GM20431 (cell line): ENCODE results near the gene SLC38A1.
"Not testable (repeated sequence)": the region's sequence is repeated elsewhere in the genome, so short reads cannot be mapped to it uniquely, and the experiment has no call there.

ENCODE experiments used
- in situ Hi-C: fragments of 300-500 bp; cut with MseI, MboI; formaldehyde crosslinking; loops from one replicate; pipeline ENCODE4 v1.15.0; 2020; ENCODE audit warnings: low sequenced_read_pairs; ENCODE audit not compliant: unreplicated experiment

The SLC38A1 gene

DNA sequence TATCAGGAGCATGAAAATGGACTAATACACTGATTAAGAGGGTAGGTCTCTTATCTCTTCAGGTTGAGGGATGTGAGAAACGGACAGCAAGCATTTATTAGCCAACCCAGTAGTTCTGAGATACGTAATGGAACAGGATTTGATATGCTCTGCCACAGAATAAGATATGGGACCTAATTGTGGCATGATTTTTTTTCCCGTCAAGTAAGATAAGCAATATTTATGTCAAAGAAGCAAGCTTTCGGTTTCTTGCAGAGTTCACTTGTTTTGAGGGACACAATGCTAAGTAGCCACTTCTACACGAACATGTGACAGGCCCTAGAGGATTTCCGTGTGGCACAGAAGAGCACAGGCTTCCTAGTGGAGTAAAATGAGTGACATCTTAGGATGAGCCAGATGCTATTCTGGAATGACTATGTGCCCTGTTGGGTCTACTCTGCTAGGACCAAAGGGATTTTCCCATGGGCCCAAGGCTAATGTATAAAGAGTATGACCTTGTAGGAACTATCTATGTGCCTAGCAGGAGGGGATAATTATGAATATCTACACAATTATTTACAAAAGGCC is 57.9 kb downstream of the SLC38A1 start:
- in situ Hi-C loops, result no loop called here

DNA sequence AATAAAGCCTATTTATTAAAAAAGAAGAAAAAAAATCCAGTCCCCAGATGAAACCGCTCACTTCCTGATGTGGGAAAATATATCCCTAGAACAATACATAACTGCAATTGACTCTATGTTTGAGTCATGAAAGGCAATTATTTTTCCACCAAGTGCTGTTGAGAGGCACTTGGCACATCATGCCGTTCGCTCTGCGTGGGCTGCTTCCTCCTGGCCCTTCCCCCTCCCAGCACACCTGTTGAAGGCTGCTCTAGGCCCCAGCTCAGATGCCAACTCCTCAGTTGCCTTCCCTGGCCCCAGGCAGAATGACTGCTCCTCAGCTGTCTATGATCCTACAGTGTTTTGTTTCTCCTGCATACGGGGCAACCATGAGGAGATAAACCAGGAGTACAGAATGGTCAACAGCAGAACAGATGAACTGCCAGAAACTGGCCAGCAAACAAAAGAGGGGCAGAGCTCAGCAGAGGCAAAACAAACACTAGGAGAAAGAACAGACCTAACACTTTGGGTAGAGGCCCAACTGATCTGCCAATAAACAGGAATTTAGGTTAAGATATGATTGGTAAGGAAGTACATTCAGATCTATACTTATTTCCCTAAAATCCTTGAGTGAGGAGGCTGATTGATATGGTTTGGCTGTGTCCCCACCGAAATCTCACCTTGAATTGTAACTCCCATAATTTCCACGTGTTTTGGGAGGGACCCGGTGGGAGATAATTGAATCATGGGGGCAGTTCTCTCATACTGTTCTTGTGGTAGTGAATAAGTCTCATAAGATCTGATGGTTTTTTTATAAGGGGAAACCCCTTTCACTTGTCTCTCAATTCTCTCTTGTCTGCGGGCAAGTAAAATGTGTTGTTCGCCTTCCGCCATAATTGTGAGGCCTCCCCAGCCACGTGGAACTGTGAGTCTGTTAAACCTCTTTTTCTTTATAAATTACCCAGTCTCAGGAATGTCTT is 58.6 kb downstream of the SLC38A1 start:
- in situ Hi-C loops, result no loop called here

- in situ Hi-C loops, result no loop called here
These were observed 59.7 kb downstream of the SLC38A1 start for GRCh38 chr12:46209170-46209569.

GRCh38 chr12:46208370-46208769 is 60.5 kb downstream of the SLC38A1 start:
- in situ Hi-C loops, result no loop called here

- in situ Hi-C loops, result no loop called here
These were observed 61.2 kb downstream of the SLC38A1 start for GRCh38 chr12:46207644-46208043.

GRCh38 chr12:46206471-46206870 is 62.4 kb downstream of the SLC38A1 start:
- in situ Hi-C loops, result no loop called here

DNA sequence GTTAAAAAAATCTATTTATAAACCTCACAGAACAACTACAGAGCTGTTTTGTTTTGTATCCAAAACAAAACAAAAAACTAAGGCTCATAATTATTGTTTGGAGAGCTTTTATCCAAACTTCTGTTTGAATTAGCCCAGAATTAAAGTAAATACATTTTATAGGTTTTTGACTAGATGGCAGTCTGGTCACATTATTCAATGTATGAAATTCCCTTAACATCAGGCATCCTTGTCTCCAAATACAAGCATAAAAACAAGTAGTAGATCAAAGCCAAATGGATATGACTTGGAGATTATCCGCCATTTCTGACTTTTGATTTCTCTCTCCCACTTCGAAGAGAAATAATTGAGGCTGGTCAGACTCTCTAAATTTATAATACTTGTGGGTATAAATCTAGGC is 63.5 kb downstream of the SLC38A1 start:
- in situ Hi-C loops, result no loop called here

DNA sequence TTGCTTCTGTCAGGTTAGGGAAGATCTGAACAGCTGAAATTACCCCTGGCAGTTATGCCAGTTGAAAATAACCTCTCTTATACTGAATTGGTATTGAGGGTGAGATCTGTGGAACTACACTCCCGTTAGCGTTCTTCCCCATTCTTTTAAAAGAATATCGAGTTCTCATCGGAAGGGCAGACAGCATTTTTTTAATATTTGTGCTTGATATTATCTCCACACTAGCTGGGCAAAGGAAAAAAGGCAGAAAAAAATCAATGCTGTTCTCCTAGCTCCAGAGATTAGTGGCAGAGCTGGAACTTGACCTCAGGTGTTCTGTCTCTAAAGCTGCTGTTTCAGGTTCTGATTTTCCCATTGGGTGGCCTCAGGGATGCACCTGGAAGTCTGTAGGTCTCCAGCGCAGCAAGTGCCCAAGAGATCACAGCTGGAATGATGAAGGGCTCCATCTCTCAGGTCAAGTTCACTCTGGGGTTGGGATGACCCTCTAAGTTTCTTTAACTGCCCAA is 67.5 kb downstream of the SLC38A1 start:
- in situ Hi-C loops, result no loop called here

DNA sequence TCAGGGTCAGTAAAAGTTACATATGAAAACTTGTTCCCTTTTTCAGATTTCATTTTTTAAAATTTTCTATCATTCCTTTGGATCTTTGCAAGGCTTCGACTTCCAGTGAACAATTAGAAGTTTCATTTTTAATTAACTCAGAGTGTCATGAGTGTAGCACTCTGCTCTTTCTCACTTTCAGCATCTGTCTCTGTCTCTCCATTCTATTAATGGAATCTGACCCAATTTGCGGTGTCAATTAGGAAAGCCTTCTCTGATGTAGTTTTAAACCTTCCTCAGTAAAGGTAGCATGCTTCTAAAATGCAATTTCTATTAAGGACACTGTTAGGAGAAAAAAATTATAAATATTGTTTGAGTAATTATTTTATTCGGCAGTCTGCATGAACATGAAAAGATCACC is 68.3 kb downstream of the SLC38A1 start:
- in situ Hi-C loops, result no loop called here

- in situ Hi-C loops, result no loop called here
These were observed 69.9 kb downstream of the SLC38A1 start for GRCh38 chr12:46198913-46199312.

DNA sequence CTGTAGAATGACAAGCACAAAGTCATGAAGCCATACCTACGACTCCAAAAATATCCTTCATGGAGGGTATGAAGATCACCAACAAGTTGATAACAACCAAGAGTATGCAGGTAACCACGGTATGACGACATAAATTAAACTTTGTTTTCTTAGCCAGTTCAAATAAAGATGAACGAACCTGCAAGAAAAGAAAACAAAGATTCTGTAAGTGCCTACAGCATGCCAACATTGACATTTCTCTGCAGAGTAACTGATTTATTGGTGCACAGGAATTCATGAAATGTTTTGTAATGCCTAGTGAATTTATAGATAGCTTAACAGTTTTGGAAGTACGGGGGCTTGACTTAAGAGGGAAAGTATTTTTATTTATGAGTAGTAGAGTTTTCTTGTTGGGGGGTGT is 71.0 kb downstream of the SLC38A1 start:
- in situ Hi-C loops, result no loop called here

DNA sequence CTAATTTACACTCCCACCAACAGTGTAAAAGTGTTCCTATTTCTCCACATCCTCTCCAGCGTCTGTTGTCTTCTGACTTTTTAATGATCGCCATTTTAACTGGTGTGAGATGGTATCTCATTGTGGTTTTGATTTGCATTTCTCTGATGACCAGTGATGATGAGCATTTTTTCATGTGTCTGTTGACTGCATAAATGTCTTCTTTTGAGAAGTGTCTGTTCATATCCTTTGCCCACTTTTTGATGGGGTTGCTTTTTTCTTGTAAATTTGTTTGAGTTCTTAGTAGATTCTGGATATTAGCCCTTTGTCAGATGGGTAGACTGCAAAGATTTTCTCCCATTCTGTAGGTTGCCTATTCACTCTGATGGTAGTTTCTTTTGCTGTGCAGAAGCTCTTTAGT is 78.3 kb downstream of the SLC38A1 start:
- in situ Hi-C loops, result not testable (repeated sequence)

GRCh38 chr12:46188170-46188569 is 80.7 kb downstream of the SLC38A1 start:
- in situ Hi-C loops, result no loop called here

GRCh38 chr12:46187023-46187422 is 81.8 kb downstream of the SLC38A1 start:
- in situ Hi-C loops, result no loop called here

DNA sequence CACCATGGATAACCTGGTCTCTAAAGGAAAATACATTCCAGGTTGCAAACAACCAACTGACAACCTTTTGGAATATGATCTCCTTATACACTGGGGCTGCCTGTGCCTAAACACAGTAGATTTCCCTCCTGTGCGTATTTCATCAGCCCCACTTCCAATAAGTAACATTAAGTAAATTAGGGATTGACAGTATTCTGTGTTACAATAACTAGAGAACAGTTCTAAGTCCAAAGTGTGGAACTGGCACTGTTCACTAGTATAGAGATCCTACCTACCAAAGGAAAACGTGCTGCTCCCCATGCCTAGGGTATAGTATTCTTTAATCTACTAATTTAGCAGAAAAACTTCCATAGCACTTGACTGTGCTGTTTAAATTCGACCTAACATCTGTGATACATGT is 82.8 kb downstream of the SLC38A1 start:
- in situ Hi-C loops, result no loop called here

DNA sequence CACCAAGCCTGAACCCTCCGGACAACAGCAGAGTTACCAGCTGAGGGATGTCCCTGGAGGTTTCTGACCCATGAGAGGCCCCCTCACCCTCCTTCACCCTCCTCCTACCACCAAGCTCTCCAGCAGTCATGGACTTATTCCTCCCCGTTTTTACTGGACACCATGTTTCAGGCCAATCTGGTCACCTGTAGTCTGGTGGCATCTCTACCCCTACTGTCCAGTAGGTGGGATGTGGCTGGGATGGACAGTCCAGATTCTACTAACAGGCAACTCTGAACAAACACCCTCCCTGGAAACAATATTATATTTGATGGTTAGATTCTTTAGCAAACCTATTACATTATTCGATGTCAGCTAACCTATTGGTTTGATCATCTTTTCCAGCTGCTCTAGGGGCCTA is 83.2 kb downstream of the SLC38A1 start:
- in situ Hi-C loops, result no loop called here

GRCh38 chr12:46184798-46185595 is 83.8 kb downstream of the SLC38A1 start:
- in situ Hi-C loops, result no loop called here

DNA sequence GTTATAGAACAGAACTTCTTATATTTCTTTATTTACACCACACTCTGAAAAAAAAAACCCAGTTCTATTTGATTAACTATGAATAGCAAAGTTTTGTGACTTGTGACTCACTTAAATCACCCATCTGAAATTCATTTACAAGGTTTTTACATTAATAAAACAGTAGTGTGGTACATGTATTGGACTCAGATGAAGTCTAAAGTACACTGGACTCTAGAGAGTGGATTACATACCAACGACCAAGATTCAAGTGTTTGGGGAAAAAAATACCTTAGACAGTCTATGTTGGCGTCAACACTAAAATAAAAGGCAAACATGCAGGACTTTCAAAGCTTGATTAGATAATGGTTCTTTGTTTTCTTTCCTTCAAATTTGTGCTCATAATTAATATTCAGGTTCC is 85.7 kb downstream of the SLC38A1 start:
- in situ Hi-C loops, result no loop called here

DNA sequence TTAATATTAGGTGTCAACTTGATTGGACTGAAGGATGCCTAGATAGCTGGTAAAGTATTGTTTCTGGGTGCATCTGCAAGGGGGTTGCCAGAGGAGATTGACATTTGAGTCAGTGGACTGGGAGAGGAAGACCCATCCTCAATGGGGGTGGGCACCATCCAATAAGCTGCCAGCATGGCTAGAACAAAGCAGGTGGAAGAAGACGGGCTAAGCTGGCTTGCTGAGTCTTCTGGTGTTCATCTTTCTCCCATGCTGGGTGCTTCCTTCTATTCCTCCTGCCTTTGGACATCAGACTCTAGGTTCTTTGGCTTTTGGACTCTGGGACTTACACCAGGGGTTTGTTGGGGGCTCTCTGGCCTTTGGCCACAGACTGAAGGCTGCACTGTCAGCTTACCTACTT is 87.4 kb downstream of the SLC38A1 start:
- in situ Hi-C loops, result no loop called here

DNA sequence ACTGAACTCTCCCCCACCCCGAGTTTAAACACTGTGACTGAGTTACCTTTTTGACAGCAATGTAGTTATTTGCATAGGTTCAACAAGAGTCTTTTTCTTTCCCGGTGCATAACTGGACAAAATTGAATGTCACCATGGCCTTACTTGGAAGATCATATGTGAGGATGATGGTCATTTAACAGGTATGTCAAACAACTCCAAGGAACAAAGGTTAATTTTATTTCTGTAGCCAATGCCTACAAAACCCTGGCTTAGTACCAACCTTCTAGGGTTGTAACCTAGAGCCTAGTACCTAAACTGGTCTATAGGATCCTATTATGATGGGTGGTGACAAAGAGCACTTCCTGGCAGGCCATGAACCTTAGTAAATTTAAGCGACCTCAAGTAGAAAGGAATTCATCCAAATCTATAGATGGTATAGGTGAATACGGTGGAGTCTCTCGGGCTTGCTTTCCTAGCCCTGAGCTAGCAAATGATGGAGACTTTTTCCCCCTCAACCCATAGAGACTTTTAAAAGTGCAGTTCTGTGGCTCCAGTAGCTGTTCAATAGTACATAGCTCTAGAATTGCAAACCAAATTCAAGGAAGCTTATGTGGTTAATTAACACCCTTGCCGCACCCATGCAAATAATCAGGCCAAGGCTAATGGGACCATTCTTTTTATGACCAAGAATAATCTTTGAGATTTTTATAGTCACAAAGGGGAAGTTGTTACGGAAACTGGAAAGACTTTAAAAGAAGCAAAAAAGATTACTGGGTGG is 89.0 kb downstream of the SLC38A1 start:
- in situ Hi-C loops, result no loop called here
